H1 (cell line): ENCODE results near the gene SAMMSON. TPM values are rescaled to one million over a fixed set of nuclear protein-coding genes. Genes with fewer than 3 reads are reported as not detected.
A peak's percentile ranks its signal among the peaks of the same experiment; 100 is the strongest.

Source experiments
- CTCF ChIA-PET: fragments of 300-600 bp; sonication (Branson Sonifier 250); formaldehyde crosslinking; loops from one replicate; lab custom pipeline; 2021; ENCODE audit not compliant: partially characterized antibody; lab: Charles Lee
- POLR2A ChIA-PET: fragments of 300-600 bp; sonication (Branson Sonifier 250); formaldehyde crosslinking; loops from one replicate; lab custom pipeline; 2021; ENCODE audit warnings: inconsistent platforms; ENCODE audit not compliant: partially characterized antibody; lab: Charles Lee
- DNase-seq, 2 experiments: peaks; one replicate each; pipeline versions ENCODE4 v3.0.0 to v3.0.0-alpha.2; 2010 to 2022; ENCODE audit warnings: low spot score in 2 of 2, low read depth in 1 of 2, mixed read lengths in 1 of 2
- FAIRE-seq: peaks from 2 replicates; lab custom pipeline; 2011; peaks lifted over from hg19 to GRCh38; lab: Jason Lieb, UNC
- H2AFZ ChIP-seq: 2 replicates; pipeline ENCODE4 v1.8.1; 2012; ENCODE audit warnings: low read length, inconsistent platforms
- H2AK5ac ChIP-seq: 2 replicates; pipeline ENCODE4 v1.6.1; 2013; ENCODE audit warnings: low read depth, low read length
- H2BK120ac ChIP-seq: replicated peaks from 2 replicates; pipeline ENCODE3; 2013; ENCODE audit warnings: low read depth, low read length, inconsistent platforms
- H2BK12ac ChIP-seq: 2 replicates; pipeline ENCODE4 v1.6.1; 2013; ENCODE audit warnings: low read depth, low read length
- H2BK15ac ChIP-seq: 2 replicates; pipeline ENCODE4 v1.6.1; 2013; ENCODE audit warnings: low read length
- H2BK20ac ChIP-seq: 2 replicates; pipeline ENCODE4 v1.6.1; 2013; ENCODE audit warnings: low read length
- H2BK5ac ChIP-seq: 2 replicates; pipeline ENCODE4 v1.6.1; 2013; ENCODE audit warnings: low read depth, low read length
- H3K14ac ChIP-seq: 2 replicates; pipeline ENCODE4 v1.6.1; 2013; ENCODE audit warnings: inconsistent platforms; ENCODE audit not compliant: insufficient read length
- H3K18ac ChIP-seq: 2 replicates; pipeline ENCODE4 v1.6.1; 2013; ENCODE audit warnings: low read length; ENCODE audit errors: extremely low read depth
- H3K23ac ChIP-seq: 2 replicates; pipeline ENCODE4 v1.6.1; 2013; ENCODE audit warnings: inconsistent platforms; ENCODE audit not compliant: insufficient read length
- H3K23me2 ChIP-seq: 2 replicates; pipeline ENCODE4 v1.6.1; 2013; ENCODE audit warnings: low read depth, low read length
- H3K27ac ChIP-seq: 2 replicates; pipeline ENCODE4 v1.6.1; 2011; ENCODE audit warnings: low read depth, low read length, inconsistent platforms
- H3K27me3 ChIP-seq, 4 experiments: replicated peaks in 1 of 4; 1 replicate in 1 of 4; 2 replicates in 3 of 4; pipeline versions ENCODE4 v1.6.1 to v1.8.1; 2011 to 2013; ENCODE audit warnings: low read length in 3 of 4, mild to moderate bottlenecking in 3 of 4, inconsistent platforms in 2 of 4, mixed read lengths in 2 of 4, moderate library complexity in 1 of 4; ENCODE audit not compliant: control insufficient read depth in 3 of 4, insufficient read depth in 3 of 4; ENCODE audit errors: extremely low read depth in 1 of 4
- H3K36me3 ChIP-seq, 4 experiments: 2 replicates each; pipeline versions ENCODE4 v1.6.1 to v1.8.1; 2011 to 2013; ENCODE audit warnings: mild to moderate bottlenecking in 4 of 4, low read length in 3 of 4, moderate library complexity in 2 of 4, control low read depth in 1 of 4, inconsistent platforms in 1 of 4; ENCODE audit not compliant: insufficient read depth in 4 of 4, control insufficient read depth in 2 of 4
- H3K4ac ChIP-seq: replicated peaks from 2 replicates; pipeline ENCODE3; 2013; ENCODE audit warnings: low read length, low read depth, mixed read lengths, inconsistent platforms; ENCODE audit not compliant: insufficient read length
- H3K4me1 ChIP-seq, 4 experiments: replicated peaks in 1 of 4; 1 replicate in 1 of 4; 2 replicates in 3 of 4; pipeline versions ENCODE4 v1.6.1 to v1.8.1; 2011 to 2013; ENCODE audit warnings: low read length in 3 of 4, inconsistent platforms in 2 of 4, mixed read lengths in 1 of 4; ENCODE audit not compliant: insufficient read depth in 4 of 4, control insufficient read depth in 3 of 4
- H3K4me2 ChIP-seq, 2 experiments: 2 replicates each; pipeline versions ENCODE4 v1.6.1 to v1.8.1; 2011 to 2013; ENCODE audit warnings: low read depth in 2 of 2, low read length in 2 of 2, control low read depth in 1 of 2, inconsistent platforms in 1 of 2, mild to moderate bottlenecking in 1 of 2; ENCODE audit not compliant: insufficient read depth in 1 of 2
- H3K4me3 ChIP-seq, 4 experiments: fragments of 200-600, 300-600 bp in 1 of 4; sonication (generic), shearing (Covaris generic), sonication (Bioruptor Twin) in 1 of 4; 2 replicates each; pipeline versions ENCODE4 v1.5.1 to v1.8.1; 2011 to 2016; ENCODE audit warnings: low read length in 4 of 4, low read depth in 3 of 4, control low read depth in 2 of 4, inconsistent platforms in 2 of 4, mild to moderate bottlenecking in 2 of 4, mixed read lengths in 1 of 4, moderate library complexity in 1 of 4; ENCODE audit not compliant: insufficient read depth in 2 of 4; ENCODE audit errors: extremely low read depth in 1 of 4
- H3K56ac ChIP-seq: replicated peaks from 2 replicates; pipeline ENCODE3; 2013; ENCODE audit warnings: low read depth, mild to moderate bottlenecking, mixed read lengths, low read length, inconsistent platforms; ENCODE audit not compliant: insufficient read length
- H3K79me1 ChIP-seq: 2 replicates; pipeline ENCODE4 v1.6.1; 2013; ENCODE audit warnings: low read depth, low read length, control low read depth
- H3K79me2 ChIP-seq, 2 experiments: 2 replicates each; pipeline versions ENCODE4 v1.6.1 to v1.8.1; 2012 to 2013; ENCODE audit warnings: low read length in 2 of 2, mild to moderate bottlenecking in 2 of 2, inconsistent platforms in 1 of 2; ENCODE audit not compliant: insufficient read depth in 2 of 2, control insufficient read depth in 1 of 2
- H3K9ac ChIP-seq, 4 experiments: replicated peaks in 1 of 4; 1 replicate in 1 of 4; 2 replicates in 3 of 4; pipeline versions ENCODE4 v1.6.1 to v1.8.1; 2011 to 2013; ENCODE audit warnings: low read depth in 3 of 4, low read length in 3 of 4, control low read depth in 2 of 4, mild to moderate bottlenecking in 2 of 4, moderate library complexity in 2 of 4, inconsistent platforms in 1 of 4; ENCODE audit errors: extremely low read depth in 1 of 4
- H3K9me3 ChIP-seq, 2 experiments: 2 replicates each; pipeline versions ENCODE4 v1.6.1 to v1.8.1; 2012 to 2013; ENCODE audit warnings: mild to moderate bottlenecking in 2 of 2, moderate library complexity in 2 of 2, control low read depth in 1 of 2, inconsistent platforms in 1 of 2, low read depth in 1 of 2, low read length in 1 of 2, mixed read lengths in 1 of 2; ENCODE audit not compliant: insufficient read depth in 2 of 2
- H4K20me1 ChIP-seq, 2 experiments: replicated peaks in 1 of 2; 2 replicates each; pipeline versions ENCODE3 to v1.8.1; 2011 to 2013; ENCODE audit warnings: inconsistent platforms in 2 of 2, low read length in 2 of 2, mild to moderate bottlenecking in 1 of 2; ENCODE audit not compliant: insufficient read depth in 2 of 2, control insufficient read depth in 1 of 2
- H4K5ac ChIP-seq: 2 replicates; pipeline ENCODE4 v1.6.1; 2013; ENCODE audit warnings: low read length, low read depth, mixed read lengths, inconsistent platforms; ENCODE audit not compliant: insufficient read length
- H4K8ac ChIP-seq: 2 replicates; pipeline ENCODE4 v1.8.0; 2013; ENCODE audit warnings: mild to moderate bottlenecking, moderate library complexity, low read length, inconsistent platforms; ENCODE audit not compliant: insufficient read depth; ENCODE audit errors: extremely low read depth
- H4K91ac ChIP-seq: replicated peaks from 2 replicates; pipeline ENCODE3; 2013; ENCODE audit warnings: low read length, mixed read lengths, inconsistent platforms; ENCODE audit not compliant: insufficient read length
- CEBPB ChIP-seq: IDR thresholded peaks from 2 replicates; pipeline ENCODE4 v1.6.1; 2012; ENCODE audit warnings: low read depth, low read length
- SP1 ChIP-seq: IDR thresholded peaks from 2 replicates; pipeline ENCODE4 v1.6.1; 2011; ENCODE audit warnings: low read depth, low read length
- WGBS, 2 experiments: shearing (Covaris generic) in 1 of 2; methylation state at CpG; one replicate each; pipeline versions ENCODE4 v1.1.6 to v1.1.7; 2013 to 2015; ENCODE audit warnings: low lambda C conversion rate in 2 of 2, mixed read lengths in 2 of 2, inconsistent platforms in 1 of 2, low coverage in 1 of 2, missing lambda C conversion rate in 1 of 2; ENCODE audit not compliant: insufficient replicate concordance in 2 of 2, insufficient coverage in 1 of 2, insufficient read length in 1 of 2; ENCODE audit errors: extremely low coverage in 1 of 2, missing lambda C conversion rate in 1 of 2; 5-methylcytosine and 5-hydroxymethylcytosine counted together
- polyA plus RNA-seq, 7 experiments: library from polyadenylated mRNA; depleted of rRNA in 3 of 7; stranded (reverse) in 5 of 7; unstranded in 2 of 7; fragments of >200 nt in 5 of 7; fragments of 200-250 nt in 2 of 7; gene quantifications; 1 replicate in 5 of 7; 2 replicates in 1 of 7; 4 replicates in 1 of 7; pipeline versions ENCODE4 v1.2.1 to v1.2.3, GENCODE V29; 2011 to 2013; ENCODE audit warnings: missing spikeins in 2 of 7, mixed read lengths in 2 of 7
- total RNA-seq: library from RNA; stranded (reverse); fragmentation: NEBNext Ultra II Directional; extraction: Animal tissue kit (Norgen Biotek cat#: 25700); gene quantifications from 2 replicates; pipeline ENCODE4 v1.2.1, GENCODE V29; 2021

The SAMMSON gene
- total and polyA plus RNA-seq, 2 of the 8 experiments (the other 6 are each of a cell fraction or from before 2014, with no cell fraction given) = not detected

DNA sequence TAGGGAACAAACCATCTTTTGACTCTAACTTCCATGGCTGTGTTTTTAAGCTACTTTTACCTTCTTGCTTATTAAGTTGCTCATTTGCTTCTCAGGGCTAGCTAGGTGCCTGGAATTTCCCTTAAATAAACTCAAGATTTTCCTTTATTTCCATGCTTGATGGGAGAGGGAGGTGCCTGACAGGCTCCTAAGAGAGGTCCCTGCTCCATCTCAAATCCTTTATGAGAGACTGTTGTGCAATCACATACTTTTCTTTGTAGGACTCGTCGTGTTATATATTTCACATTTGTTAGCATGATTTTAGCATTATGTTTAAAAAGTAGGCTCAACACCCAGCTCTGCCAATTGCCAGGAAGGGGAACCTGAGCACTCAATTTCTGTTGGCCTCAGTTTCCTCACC is 95.7 kb downstream of the SAMMSON start:
- no peaks in the 10 kb centered on the region for H4K20me1 ChIP-seq
- no peak overlapping the region for H3K4ac ChIP-seq
- H2AK5ac ChIP-seq = no peak overlapping the region
- no peak overlapping the region for H3K14ac ChIP-seq
- H2BK12ac ChIP-seq = no peak overlapping the region
- H3K27ac ChIP-seq = no peak overlapping the region
- H4K8ac ChIP-seq = no peak overlapping the region
- H3K36me3 ChIP-seq = no peaks in the 10 kb centered on the region
- no peak overlapping the region for H3K4me3 ChIP-seq
- 87% methylated on average over 2 of the region's 2 CpGs; no CpG with 5 or more reads in 1 of the 2 experiments for WGBS, 2 experiments
- H4K5ac ChIP-seq = no peak overlapping the region
- H2AFZ ChIP-seq = no peak overlapping the region
- H3K79me1 ChIP-seq = no peaks in the 10 kb centered on the region
- no peak overlapping the region for H4K91ac ChIP-seq
- no peak for FAIRE-seq
- DNase-seq = no peak
- no peak overlapping the region for H3K56ac ChIP-seq
- H2BK15ac ChIP-seq = no peak overlapping the region
- POLR2A ChIA-PET = no interaction called here
- no peak overlapping the region for H2BK5ac ChIP-seq
- no peak overlapping the region for H3K18ac ChIP-seq
- no peak overlapping the region for H3K23ac ChIP-seq
- H3K27me3 ChIP-seq = no peaks in the 10 kb centered on the region
- no peak overlapping the region for H2BK20ac ChIP-seq
- CTCF ChIA-PET = interaction anchor here (1.2 to 12.9 kb wide), 7 partner anchors 10 to 263 kb away, joined by 3 to 205 read pairs (median 4); no protein-coding TSS in a partner anchor
- H3K9me3 ChIP-seq = no peaks in the 10 kb centered on the region
- H3K4me1 ChIP-seq = no peaks in the 10 kb centered on the region
- no peak overlapping the region for H3K4me2 ChIP-seq
- H2BK120ac ChIP-seq = no peak overlapping the region
- no peaks in the 10 kb centered on the region for H3K23me2 ChIP-seq
- no peak overlapping the region for H3K9ac ChIP-seq
- no peak for TF ChIP-seq SP1
- peak; percentile 58 for TF ChIP-seq CEBPB
- no peaks in the 10 kb centered on the region for H3K79me2 ChIP-seq
